Dedifferentiated amniotic fluid mesenchymal stem cell (primary cell): Measurements from ENCODE around the gene LARP7.
"Not testable (repeated sequence)": the region's sequence is repeated elsewhere in the genome, so short reads cannot be mapped to it uniquely, and the experiment has no call there.

ENCODE experiments used
- DNase-seq: peaks from one replicate; pipeline ENCODE4 v3.0.0-alpha.2; 2016; ENCODE audit errors: extremely low spot score

The LARP7 gene

GRCh38 chr4:112650332-112650731, 13.4 kb downstream of the LARP7 start:
- no peak for DNase-seq

- no peak for DNase-seq
Observed at GRCh38 chr4:112651641-112652040, 14.7 kb downstream of the LARP7 start.

GRCh38 chr4:112652216-112652615, 15.3 kb downstream of the LARP7 start:
- DNase-seq = no peak

GRCh38 chr4:112655270-112655669, 18.3 kb downstream of the LARP7 start:
- DNase-seq = no peak

GRCh38 chr4:112656115-112656514, 19.2 kb downstream of the LARP7 start:
- DNase-seq = not testable (repeated sequence)

- no peak for DNase-seq
Observed at GRCh38 chr4:112664611-112665010, 27.7 kb downstream of the LARP7 start.

GRCh38 chr4:112668131-112668530, 31.2 kb downstream of the LARP7 start:
- no peak for DNase-seq

- DNase-seq = no peak
Observed at GRCh38 chr4:112673076-112673475, 36.1 kb downstream of the LARP7 start.

GRCh38 chr4:112673686-112674085, 36.7 kb downstream of the LARP7 start:
- no peak for DNase-seq

- no peak for DNase-seq
Observed at GRCh38 chr4:112674376-112674775, 37.4 kb downstream of the LARP7 start.

- DNase-seq = no peak
Observed at GRCh38 chr4:112677519-112678091, 40.7 kb downstream of the LARP7 start.

- no peak for DNase-seq
Observed at GRCh38 chr4:112680996-112681395, 44.1 kb downstream of the LARP7 start.

GRCh38 chr4:112693507-112693906, 56.6 kb downstream of the LARP7 start:
- no peak for DNase-seq

- DNase-seq = no peak
Observed at GRCh38 chr4:112700679-112701078, 63.7 kb downstream of the LARP7 start.

- no peak for DNase-seq
Observed at GRCh38 chr4:112702892-112703291, 65.9 kb downstream of the LARP7 start.

- DNase-seq = no peak
Observed at GRCh38 chr4:112704322-112704721, 67.4 kb downstream of the LARP7 start.

- peak; percentile 44 for DNase-seq
Observed at GRCh38 chr4:112704991-112705845, 68.3 kb downstream of the LARP7 start.

GRCh38 chr4:112705891-112706839, 69.2 kb downstream of the LARP7 start:
- not testable (repeated sequence) for DNase-seq

GRCh38 chr4:112706840-112707207, 69.9 kb downstream of the LARP7 start:
- DNase-seq = no peak
